Fibroblast of lung (primary cell): ENCODE measurements around the gene SNX3. TPM values are rescaled to one million over a fixed set of nuclear protein-coding genes. Genes with fewer than 3 reads are reported as not detected.

Experiments used
- DNase-seq, 2 donors: peaks; one replicate each; pipeline versions ENCODE4 v3.0.0 to v3.0.0-alpha.2; 2010; ENCODE audit warnings: low read depth in 2 of 2
- H2AFZ ChIP-seq: 2 replicates; pipeline ENCODE4 v1.5.1; 2012; ENCODE audit warnings: low read length, control low read depth, inconsistent platforms
- H3K27ac ChIP-seq: 2 replicates; pipeline ENCODE4 v1.5.1; 2011; ENCODE audit warnings: low read length, control low read depth; ENCODE audit not compliant: insufficient read depth
- H3K27me3 ChIP-seq: 2 replicates; pipeline ENCODE4 v1.5.1; 2011; ENCODE audit warnings: mild to moderate bottlenecking, low read length; ENCODE audit not compliant: control insufficient read depth, insufficient read depth
- H3K36me3 ChIP-seq: 2 replicates; pipeline ENCODE4 v1.5.1; 2011; ENCODE audit warnings: low read length; ENCODE audit not compliant: control insufficient read depth, insufficient read depth
- H3K4me1 ChIP-seq: 2 replicates; pipeline ENCODE4 v1.5.1; 2011; ENCODE audit warnings: low read length; ENCODE audit not compliant: control insufficient read depth, insufficient read depth; ENCODE audit errors: extremely low read depth
- H3K4me2 ChIP-seq: 2 replicates; pipeline ENCODE4 v1.5.1; 2011; ENCODE audit warnings: low read length, control low read depth; ENCODE audit not compliant: insufficient read depth; ENCODE audit errors: extremely low read depth
- H3K4me3 ChIP-seq, 4 experiments: fragments of 200-600 bp in 1 of 4; sonication (generic) in 1 of 4; replicated peaks in 1 of 4; 2 replicates each; pipeline ENCODE4 v1.5.1; 2011 to 2016; ENCODE audit warnings: low read length in 4 of 4, low read depth in 3 of 4, mild to moderate bottlenecking in 3 of 4, control low read depth in 2 of 4, inconsistent platforms in 1 of 4, mixed read lengths in 1 of 4; ENCODE audit not compliant: insufficient read depth in 1 of 4; ENCODE audit errors: control extremely low read depth in 1 of 4
- H3K79me2 ChIP-seq: 2 replicates; pipeline ENCODE4 v1.5.1; 2012; ENCODE audit warnings: mild to moderate bottlenecking, low read length, inconsistent platforms; ENCODE audit not compliant: control insufficient read depth, insufficient read depth
- H3K9ac ChIP-seq: 2 replicates; pipeline ENCODE4 v1.5.1; 2011; ENCODE audit warnings: mild to moderate bottlenecking, low read length, control low read depth; ENCODE audit not compliant: insufficient read depth
- H3K9me3 ChIP-seq: 2 replicates; pipeline ENCODE4 v1.5.1; 2012; ENCODE audit warnings: low read depth, low read length; ENCODE audit not compliant: control insufficient read depth, insufficient read depth
- H4K20me1 ChIP-seq: 2 replicates; pipeline ENCODE4 v1.5.1; 2011; ENCODE audit warnings: low read length; ENCODE audit not compliant: control insufficient read depth, insufficient read depth; ENCODE audit errors: extremely low read depth
- CTCF ChIP-seq, 2 donors: IDR thresholded peaks in 1 of 2; conservative IDR thresholded peaks in 1 of 2; 1 replicate in 1 of 2; 2 replicates in 1 of 2; pipeline ENCODE4 v1.5.1; 2011 to 2012; ENCODE audit warnings: low read length in 2 of 2, control low read depth in 1 of 2, inconsistent platforms in 1 of 2, low read depth in 1 of 2, mild to moderate bottlenecking in 1 of 2
- EZH2 ChIP-seq: IDR thresholded peaks from 2 replicates; pipeline ENCODE4 v1.5.1; 2012; ENCODE audit warnings: low read length, control low read depth, mild to moderate bottlenecking; ENCODE audit errors: missing control alignments
- polyA plus RNA-seq, 2 donors: library from polyadenylated mRNA; depleted of rRNA in 1 of 2; stranded (reverse) in 1 of 2; unstranded in 1 of 2; fragments of >200 nt; gene quantifications; 2 replicates each; pipeline ENCODE4 v1.2.1, GENCODE V29; 2011 to 2012; ENCODE audit warnings: missing spikeins in 1 of 2
- total RNA-seq: library from RNA; depleted of rRNA; stranded (reverse); fragments of >200 nt; gene quantifications from 2 replicates; pipeline ENCODE4 v1.2.1, GENCODE V29; 2014

Gene SNX3
- total and polyA plus RNA-seq, 2 donors (not counting 1 experiment from before 2014, with no cell fraction given), result 209 to 428 TPM

- Histone ChIP-seq H3K4me2 (no peak overlapping the region), H4K20me1 (no peaks in the 10 kb centered on the region), H3K9ac (no peak overlapping the region), H3K9me3 (no peaks in the 10 kb centered on the region), H3K4me3 (no peak overlapping the region), H3K27ac (no peak overlapping the region), H2AFZ (no peak overlapping the region), H3K27me3 (peaks cover 88% of the 10 kb centered on the region), H3K4me1 (no peaks in the 10 kb centered on the region), H3K36me3 (no peaks in the 10 kb centered on the region), H3K79me2 (no peaks in the 10 kb centered on the region)
- TF ChIP-seq CTCF (conservative IDR thresholded peaks at IDR 0.05 in 1 of 2, IDR thresholded peaks at IDR 0.05 in 1 of 2; ENCODE audit: low read depth in 1 of 2, low read length in 2 of 2), result no peak
- no peak for TF ChIP-seq EZH2
- no peak for DNase-seq
Measured at GRCh38 chr6:108163267-108163643, 97.6 kb downstream of the SNX3 start.

DNA sequence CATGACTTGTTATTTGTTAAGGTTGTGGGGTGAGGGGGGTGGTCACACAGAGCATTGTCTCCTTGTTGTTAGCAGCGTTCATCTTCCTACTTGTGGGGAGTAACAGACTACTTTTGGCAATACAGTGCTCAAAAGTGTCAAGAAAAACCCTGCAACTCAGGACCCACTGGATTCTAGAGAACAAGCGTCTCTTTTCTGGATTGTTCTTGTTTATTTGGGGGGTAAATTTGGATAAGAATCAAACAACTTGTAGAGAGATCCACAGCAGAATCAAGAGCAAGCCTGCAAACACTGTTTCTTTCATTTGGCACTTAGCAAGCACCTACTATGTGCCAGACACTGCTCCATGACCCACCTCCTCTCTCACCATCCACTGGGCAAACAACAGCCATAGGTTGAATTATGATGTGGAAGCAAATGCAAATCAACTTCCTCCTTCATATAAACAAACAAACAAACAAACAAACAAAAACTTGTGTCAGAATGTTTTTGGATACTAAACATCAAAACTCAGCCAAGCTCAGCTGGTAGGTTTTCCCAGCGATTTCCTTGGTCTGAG lies 99.0 kb downstream of the SNX3 start:
- Histone ChIP-seq H3K4me3 (no peak overlapping the region), H2AFZ (no peak overlapping the region), H3K36me3 (no peaks in the 10 kb centered on the region), H4K20me1 (no peaks in the 10 kb centered on the region), H3K4me2 (no peak overlapping the region), H3K27me3 (peaks cover 90% of the 10 kb centered on the region), H3K27ac (no peak overlapping the region), H3K9me3 (no peaks in the 10 kb centered on the region), H3K4me1 (no peaks in the 10 kb centered on the region), H3K79me2 (no peaks in the 10 kb centered on the region), H3K9ac (no peak overlapping the region)
- TF ChIP-seq EZH2 (no peak), CTCF (conservative IDR thresholded peaks at IDR 0.05 in 1 of 2, IDR thresholded peaks at IDR 0.05 in 1 of 2; ENCODE audit: low read depth in 1 of 2, low read length in 2 of 2) (no peak)
- no peak for DNase-seq

Other genes with a start within 250 kb of the SNX3 start
- gene OSTM1, start 186.3 kb downstream of the SNX3 start, total RNA-seq, result 31.3 and 31.9 TPM in 2 replicates
- 23.8 and 37.0 TPM in 2 replicates for gene OSTM1, start 186.3 kb downstream of the SNX3 start, polyA plus RNA-seq
- gene NR2E1, start 95.0 kb downstream of the SNX3 start, total RNA-seq, result not detected in 2 replicates
- gene NR2E1, start 95.0 kb downstream of the SNX3 start, polyA plus RNA-seq, result not detected in 2 replicates
- 5.4 and 5.6 TPM in 2 replicates for gene AFG1L, start 34.0 kb upstream of the SNX3 start, total RNA-seq
- 1.7 and 2.4 TPM in 2 replicates for gene AFG1L, start 34.0 kb upstream of the SNX3 start, polyA plus RNA-seq